GM19395 (cell line): ENCODE results near the gene TECPR2.
A peak's percentile ranks its signal among the peaks of the same experiment; 100 is the strongest.
"Not testable (repeated sequence)": the region's sequence is repeated elsewhere in the genome, so short reads cannot be mapped to it uniquely, and the experiment has no call there.

Source experiments
- ATAC-seq: cut with Tn5 transposase; IDR thresholded peaks from one replicate; pipeline ENCODE4 v1.9.1; 2021; ENCODE audit warnings: mild to moderate bottlenecking, moderate library complexity; ENCODE audit not compliant: unreplicated experiment

Gene TECPR2

GRCh38 chr14:102508410-102508773 is 145.7 kb downstream of the TECPR2 start:
- ATAC-seq = no peak

- ATAC-seq = no peak
Measured at GRCh38 chr14:102508774-102509745, 146.3 kb downstream of the TECPR2 start.

- peak; percentile 78 for ATAC-seq
Measured at GRCh38 chr14:102509746-102510615, 147.2 kb downstream of the TECPR2 start, which contains the start of gene ANKRD9. Gene ANKRD9 (minus strand): TSS chr14:102509776. CDS start chr14:102507889, 1,887 bp downstream.

GRCh38 chr14:102510616-102511520 is 148.1 kb downstream of the TECPR2 start:
- ATAC-seq = no peak

GRCh38 chr14:102511538-102511937 is 148.8 kb downstream of the TECPR2 start:
- no peak for ATAC-seq

GRCh38 chr14:102512793-102513300 is 150.1 kb downstream of the TECPR2 start:
- ATAC-seq = no peak

GRCh38 chr14:102513899-102514772 is 151.4 kb downstream of the TECPR2 start:
- no peak for ATAC-seq

- no peak for ATAC-seq
Measured at GRCh38 chr14:102514987-102515733, 152.4 kb downstream of the TECPR2 start.

- peak; percentile 66 for ATAC-seq
Measured at GRCh38 chr14:102516531-102517391, 154.0 kb downstream of the TECPR2 start.

GRCh38 chr14:102517392-102518062 is 154.8 kb downstream of the TECPR2 start:
- ATAC-seq = no peak

GRCh38 chr14:102518063-102518648 is 155.4 kb downstream of the TECPR2 start:
- no peak for ATAC-seq

GRCh38 chr14:102519709-102520108 is 157.0 kb downstream of the TECPR2 start:
- not testable (repeated sequence) for ATAC-seq

GRCh38 chr14:102523200-102523568 is 160.4 kb downstream of the TECPR2 start:
- no peak for ATAC-seq

GRCh38 chr14:102523569-102524450 is 161.1 kb downstream of the TECPR2 start:
- no peak for ATAC-seq

GRCh38 chr14:102524451-102525218 is 161.9 kb downstream of the TECPR2 start:
- peak; percentile 96 for ATAC-seq
